GM12878 (cell line): ENCODE data around the gene SLC1A2. TPM values are rescaled to one million over a fixed set of nuclear protein-coding genes. Genes with fewer than 3 reads are reported as not detected.

ENCODE experiments used
- ATAC-seq: fragments of 200-7000 bp; cut with Tn5 transposase; 3 replicates; pipeline ENCODE4 v1.9.1; 2020; ENCODE audit warnings: mild to moderate bottlenecking, moderate library complexity
- BruUV-seq: library from RNA; stranded (reverse); fragments of 400-500 nt; replicated peaks from 2 replicates; lab custom pipeline; 2021; lab: Mats Ljungman, UMichigan
- CTCF ChIA-PET: fragments of 300-600 bp; sonication (Branson Sonifier 250); formaldehyde crosslinking; extraction: SDS; loops from one replicate; lab custom pipeline; 2021; ENCODE audit warnings: inconsistent platforms; lab: Yijun Ruan, JAX
- POLR2A ChIA-PET: fragments of 350-600 bp; formaldehyde crosslinking; extraction: SDS; loops from one replicate; lab custom pipeline; 2021; ENCODE audit warnings: inconsistent platforms; lab: Charles Lee
- RAD21 ChIA-PET: fragments of 300-600 bp; sonication (Branson Sonifier 250); formaldehyde crosslinking; loops from one replicate; lab custom pipeline; 2023; ENCODE audit warnings: antibody characterized with exemption; ENCODE audit not compliant: unreplicated experiment; lab: Charles Lee
- SMC1A ChIA-PET: fragments of 300-600 bp; sonication (Branson Sonifier 250); formaldehyde crosslinking; loops from one replicate; lab custom pipeline; 2023; ENCODE audit not compliant: unreplicated experiment, uncharacterized antibody; lab: Charles Lee
- DNase-seq: peaks from one replicate; pipeline ENCODE4 v3.0.0-alpha.2; 2011; ENCODE audit warnings: low read depth, low spot score
- FAIRE-seq: peaks from 3 replicates; lab custom pipeline; 2011; peaks lifted over from hg19 to GRCh38; lab: Jason Lieb, UNC
- H2AFZ ChIP-seq: 2 replicates; pipeline ENCODE4 v1.6.0; 2011; ENCODE audit warnings: low read depth, low read length, control low read depth; ENCODE audit not compliant: control insufficient read depth
- H3K27ac ChIP-seq: 2 replicates; pipeline ENCODE4 v1.5.1; 2011; ENCODE audit warnings: control low read depth; ENCODE audit not compliant: control insufficient read depth, insufficient read depth
- H3K27me3 ChIP-seq, 2 experiments: replicated peaks in 1 of 2; 2 replicates each; pipeline versions ENCODE4 v1.6.0 to v1.6.1; 2011; ENCODE audit warnings: low read length in 1 of 2; ENCODE audit not compliant: control insufficient read depth in 2 of 2, insufficient read depth in 2 of 2
- H3K36me3 ChIP-seq, 2 experiments: 2 replicates each; pipeline ENCODE4 v1.5.1; 2011; ENCODE audit warnings: low read length in 1 of 2; ENCODE audit not compliant: control insufficient read depth in 2 of 2, insufficient read depth in 2 of 2
- H3K4me1 ChIP-seq: 2 replicates; pipeline ENCODE4 v1.6.1; 2011; ENCODE audit warnings: mild to moderate bottlenecking, low read length, moderate library complexity, mixed read lengths; ENCODE audit not compliant: control insufficient read depth, insufficient read depth
- H3K4me2 ChIP-seq: 2 replicates; pipeline ENCODE4 v1.6.0; 2011; ENCODE audit warnings: control low read depth; ENCODE audit not compliant: control insufficient read depth, insufficient read depth
- H3K4me3 ChIP-seq: fragments of 200-600 bp; sonication (generic); 2 replicates; pipeline ENCODE4 v1.5.1; 2016
- H3K79me2 ChIP-seq: 2 replicates; pipeline ENCODE4 v1.6.0; 2011; ENCODE audit warnings: low read length; ENCODE audit not compliant: control insufficient read depth, insufficient read depth
- H3K9ac ChIP-seq: 2 replicates; pipeline ENCODE4 v1.8.0; 2011; ENCODE audit warnings: low read length, control low read depth, mixed read lengths; ENCODE audit not compliant: control insufficient read depth, insufficient read depth
- H3K9me3 ChIP-seq: replicated peaks from 3 replicates; pipeline ENCODE4 v1.5.1; 2011; ENCODE audit warnings: mild to moderate bottlenecking, low read length; ENCODE audit not compliant: control insufficient read depth, insufficient read depth
- H4K20me1 ChIP-seq: 2 replicates; pipeline ENCODE4 v1.6.0; 2011; ENCODE audit not compliant: control insufficient read depth, insufficient read depth
- CTCF ChIP-seq, 3 experiments: IDR thresholded peaks in 2 of 3; conservative IDR thresholded peaks in 1 of 3; 2 replicates each; pipeline ENCODE4 v1.5.1; 2011; ENCODE audit warnings: low read depth in 3 of 3, low read length in 3 of 3, mild to moderate bottlenecking in 3 of 3, control low read depth in 2 of 3, moderate library complexity in 2 of 3, inconsistent platforms in 1 of 3, mixed read lengths in 1 of 3; ENCODE audit not compliant: control insufficient read depth in 2 of 3, insufficient read depth in 1 of 3; ENCODE audit errors: extremely low read depth in 1 of 3
- CUX1 ChIP-seq: IDR thresholded peaks from 2 replicates; pipeline ENCODE4 v1.6.1; 2012; ENCODE audit warnings: improper control_type of control experiment, low read depth, low read length; ENCODE audit not compliant: insufficient replicate concordance
- FOXK2 ChIP-seq: fragments of 450-650 bp; IDR thresholded peaks from 2 replicates; pipeline ENCODE4 v1.6.1; 2017; ENCODE audit warnings: mild to moderate bottlenecking, moderate library complexity
- IRF3 ChIP-seq: fragments of 450-650 bp; IDR thresholded peaks from 2 replicates; pipeline ENCODE4 v1.6.1; 2014; ENCODE audit warnings: mild to moderate bottlenecking
- PRDM15 ChIP-seq: fragments of 450-650 bp; formaldehyde crosslinking; IDR thresholded peaks from 2 replicates; pipeline ENCODE4 v1.4.0; 2020; ENCODE audit warnings: mild to moderate bottlenecking, moderate library complexity
- STAT3 ChIP-seq: IDR thresholded peaks from 2 replicates; pipeline ENCODE4 v1.6.1; 2011; ENCODE audit warnings: low read depth, low read length, improper control_type of control experiment
- WGBS: methylation state at CpG from one replicate; pipeline ENCODE4 v1.1.6; 2016; ENCODE audit warnings: low lambda C conversion rate; ENCODE audit not compliant: insufficient replicate concordance, insufficient coverage; ENCODE audit errors: missing lambda C conversion rate; 5-methylcytosine and 5-hydroxymethylcytosine counted together
- in situ Hi-C: fragments of 300-500 bp; cut with MboI; formaldehyde crosslinking; loops from 9 replicates; pipeline ENCODE4 v1.14.3; 2018; ENCODE audit warnings: mixed read lengths
- intact Hi-C: fragments of 100-400 bp; cut with micrococcal nuclease; formaldehyde crosslinking; loops from one replicate; pipeline ENCODE4 v1.14.2; 2022; ENCODE audit not compliant: unreplicated experiment
- polyA plus RNA-seq, 11 experiments: library from polyadenylated mRNA; depleted of rRNA in 4 of 11; unstranded in 6 of 11; stranded (reverse) in 5 of 11; fragments of >200 nt; fragmentation: Nextera tagmentation in 4 of 11; fragmentation: Illumina TruSeq in 1 of 11; extraction: Ambion mirVana in 4 of 11; extraction: Trizol in 1 of 11; gene quantifications; 1 replicate in 1 of 11; 2 replicates in 10 of 11; pipeline versions ENCODE4 v1.2.1 to v1.2.3, GENCODE V29; 2011 to 2016; ENCODE audit warnings: inconsistent platforms in 2 of 11, missing spikeins in 2 of 11, low read depth in 1 of 11
- total RNA-seq, 4 experiments: library from RNA; depleted of rRNA in 3 of 4; stranded (reverse); fragments of >200 nt in 3 of 4; fragmentation: Illumina TruSeq in 1 of 4; extraction: Trizol in 1 of 4; gene quantifications; 2 replicates each; pipeline versions ENCODE4 v1.2.1 to v1.2.3, GENCODE V29; 2013 to 2021

The SLC1A2 gene
- total and polyA plus RNA-seq, 10 of the 15 experiments (the other 5 are each of a cell fraction or from before 2014, with no cell fraction given), result 0.01 to 0.84 (median 0.22) TPM; not detected in 1

GRCh38 chr11:35281169-35281688 is 138.1 kb downstream of the SLC1A2 start:
- no peak overlapping the region for H3K27ac ChIP-seq
- no peak for DNase-seq
- ChIA-PET CTCF (interaction anchor here (1.4 kb wide), 1 partner anchor 12 kb away, joined by 4 read pairs; no protein-coding TSS in a partner anchor), SMC1A (interaction anchor here (0.9 to 1.6 kb wide), 2 partner anchors 29 to 47 kb away, joined by 3 read pairs; no protein-coding TSS in a partner anchor), POLR2A (interaction anchor here (1.0 kb wide), 1 partner anchor 12 kb away, joined by 3 read pairs; no protein-coding TSS in a partner anchor), RAD21 (interaction anchor here (1.0 kb wide), 1 partner anchor 24 kb away, joined by 4 read pairs; no protein-coding TSS in a partner anchor)
- intact Hi-C loops (no loop called here), in situ Hi-C loops (no loop called here)
- H3K27me3 ChIP-seq, result no peaks in the 10 kb centered on the region
- H3K9ac ChIP-seq, result no peak overlapping the region
- H3K9me3 ChIP-seq, result no peaks in the 10 kb centered on the region
- H3K79me2 ChIP-seq, result no peaks in the 10 kb centered on the region
- no TSS peak for BruUV-seq
- no peaks in the 10 kb centered on the region for H4K20me1 ChIP-seq
- WGBS, result 89% methylated on average over 5 of the region's 5 CpGs
- no peaks in the 10 kb centered on the region for H3K4me1 ChIP-seq
- TF ChIP-seq CTCF (IDR thresholded peaks at IDR 0.05 in 2 of 3, conservative IDR thresholded peaks at IDR 0.05 in 1 of 3; ENCODE audit: control insufficient read depth in 2 of 3, extremely low read depth in 1 of 3, insufficient read depth in 1 of 3, low read depth in 3 of 3, low read length in 3 of 3) (no peak), PRDM15 (CRISPR knock-in tag) (no peak), CUX1 (no peak), FOXK2 (no peak), STAT3 (no peak), IRF3 (no peak)
- H3K36me3 ChIP-seq, result no peaks in the 10 kb centered on the region
- no peak overlapping the region for H3K4me2 ChIP-seq
- no peak overlapping the region for H3K4me3 ChIP-seq
- ATAC-seq, result no peak
- no peak for FAIRE-seq
- no peak overlapping the region for H2AFZ ChIP-seq
